ENCODE data around the gene SIAH1. TPM values are rescaled to one million over a fixed set of nuclear protein-coding genes. Genes with fewer than 3 reads are reported as not detected.

SIAH1 gene
- total and polyA plus RNA-seq, 12 donors = 9.9 to 27.5 (median 17.6) TPM

GRCh38 chr16:48347191-48347865 lies 37.9 kb downstream of the SIAH1 start:
- Histone ChIP-seq H3K4me1 (replicated peaks in 1 of 2) (no peaks in the 10 kb centered on the region), H3K9me3 (replicated peaks in 1 of 3) (no peaks in the 10 kb centered on the region), H3K27ac (no peak overlapping the region), H3K36me3 (replicated peaks in 1 of 2) (peaks cover 0 to 49% of the 10 kb centered on the region in 2 donors), H3K27me3 (no peaks in the 10 kb centered on the region), H3K4me3 (no peak overlapping the region)
- TF ChIP-seq CTCF (IDR thresholded peaks at IDR 0.05) = no peak
- no peak for TF ChIP-seq POLR2A (IDR thresholded peaks at IDR 0.05)
- intact Hi-C loops (cut with DNase I) = no loop called here
- DNase-seq = no peak
- 88 to 94% (median 92%) methylated on average over 15 to 20 of the region's 20 CpGs for WGBS, 4 donors

GRCh38 chr16:48342591-48342990 lies 42.6 kb downstream of the SIAH1 start:
- 93 to 100% (median 95%) methylated on average over 1 to 2 of the region's 2 CpGs for WGBS, 4 donors
- H3K27me3 ChIP-seq = no peaks in the 10 kb centered on the region
- H3K27ac ChIP-seq = no peak overlapping the region
- H3K4me3 ChIP-seq = no peak overlapping the region
- TF ChIP-seq CTCF (IDR thresholded peaks at IDR 0.05) = no peak
- TF ChIP-seq POLR2A (IDR thresholded peaks at IDR 0.05) = no peak
- intact Hi-C loops (cut with DNase I) = no loop called here
- no peaks in the 10 kb centered on the region for H3K9me3 ChIP-seq (replicated peaks in 1 of 3)
- peaks cover 0 to 20% of the 10 kb centered on the region in 2 donors for H3K36me3 ChIP-seq (replicated peaks in 1 of 2)
- DNase-seq = no peak
- H3K4me1 ChIP-seq (replicated peaks in 1 of 2) = peaks cover 0 to 7% of the 10 kb centered on the region in 2 donors

- Histone ChIP-seq H3K36me3 (replicated peaks in 1 of 2) (peaks cover 0 to 16% of the 10 kb centered on the region in 2 donors), H3K27me3 (no peaks in the 10 kb centered on the region), H3K9me3 (replicated peaks in 1 of 3) (no peaks in the 10 kb centered on the region), H3K27ac (peak overlapping the region in 1 of 5 donors; percentile 24), H3K4me3 (no peak overlapping the region), H3K4me1 (replicated peaks in 1 of 2) (peaks cover 0 to 7% of the 10 kb centered on the region in 2 donors)
- WGBS, 4 donors = 40 to 74% (median 47%) methylated on average over 1 of the region's 1 CpG
- intact Hi-C loops (cut with DNase I) = no loop called here
- no peak for DNase-seq
- TF ChIP-seq CTCF (IDR thresholded peaks at IDR 0.05) (no peak), POLR2A (IDR thresholded peaks at IDR 0.05) (no peak)
Measured at GRCh38 chr16:48340054-48340453, 45.2 kb downstream of the SIAH1 start.

GRCh38 chr16:48335961-48336360 lies 49.3 kb downstream of the SIAH1 start:
- WGBS, 4 donors = 90 to 96% (median 95%) methylated on average over 3 of the region's 3 CpGs
- H3K4me3 ChIP-seq = no peak overlapping the region
- TF ChIP-seq CTCF (IDR thresholded peaks at IDR 0.05) = no peak
- TF ChIP-seq POLR2A (IDR thresholded peaks at IDR 0.05) = no peak
- peaks cover 0 to 22% of the 10 kb centered on the region in 2 donors for H3K36me3 ChIP-seq (replicated peaks in 1 of 2)
- no peak overlapping the region for H3K27ac ChIP-seq
- no peak for DNase-seq
- no peaks in the 10 kb centered on the region for H3K27me3 ChIP-seq
- intact Hi-C loops (cut with DNase I) = no loop called here
- H3K9me3 ChIP-seq (replicated peaks in 1 of 3) = no peaks in the 10 kb centered on the region
- peaks cover 0 to 7% of the 10 kb centered on the region in 2 donors for H3K4me1 ChIP-seq (replicated peaks in 1 of 2)

Measured in adrenal gland (tissue), 12 donors.